ENCODE measurements around the gene UQCRQ.
"Not testable (repeated sequence)": the region's sequence is repeated elsewhere in the genome, so short reads cannot be mapped to it uniquely, and the experiment has no call there.

The UQCRQ gene

GRCh38 chr5:132854301-132854700 is 12.1 kb upstream of the UQCRQ start:
- no peak for TF ChIP-seq CTCF (conservative IDR thresholded peaks at IDR 0.05; ENCODE audit: low read length)
- H3K4me3 ChIP-seq (ENCODE audit: low read length), result no peak overlapping the region
- DNase-seq (ENCODE audit: low read depth), result no peak

- H3K4me3 ChIP-seq (ENCODE audit: low read length); DNase-seq (ENCODE audit: low read depth): not testable (repeated sequence)
These were observed 11.4 kb upstream of the UQCRQ start for GRCh38 chr5:132854992-132855391.

- H3K4me3 ChIP-seq (ENCODE audit: low read length), result no peak overlapping the region
- DNase-seq (ENCODE audit: low read depth), result no peak
- no peak for TF ChIP-seq CTCF (conservative IDR thresholded peaks at IDR 0.05; ENCODE audit: low read length)
These were observed 10.4 kb upstream of the UQCRQ start for GRCh38 chr5:132856011-132856410.

GRCh38 chr5:132859889-132860437 is 6.5 kb upstream of the UQCRQ start:
- H3K4me3 ChIP-seq (ENCODE audit: low read length), result no peak overlapping the region
- TF ChIP-seq CTCF (conservative IDR thresholded peaks at IDR 0.05; ENCODE audit: low read length), result no peak
- DNase-seq (ENCODE audit: low read depth), result no peak

- H3K4me3 ChIP-seq (ENCODE audit: low read length), result no peak overlapping the region
- no peak for DNase-seq (ENCODE audit: low read depth)
- no peak for TF ChIP-seq CTCF (conservative IDR thresholded peaks at IDR 0.05; ENCODE audit: low read length)
These were observed 5.7 kb upstream of the UQCRQ start for GRCh38 chr5:132860742-132861141.

- peak overlapping the region; percentile 94 for H3K4me3 ChIP-seq (ENCODE audit: low read length)
- DNase-seq (ENCODE audit: low read depth), result no peak
- no peak for TF ChIP-seq CTCF (conservative IDR thresholded peaks at IDR 0.05; ENCODE audit: low read length)
These were observed 637 bp upstream of the UQCRQ start for GRCh38 chr5:132865668-132866341.

- DNase-seq (ENCODE audit: low read depth), result no peak
- H3K4me3 ChIP-seq (ENCODE audit: low read length), result peak overlapping the region; percentile 94
- TF ChIP-seq CTCF (conservative IDR thresholded peaks at IDR 0.05; ENCODE audit: low read length), result no peak
These were observed 607 bp downstream of the UQCRQ start for GRCh38 chr5:132867046-132867451.

Measured in AG10803 (cell line).